Renal cortex interstitium (tissue), 15 donors: ENCODE measurements around the gene MRPL20. TPM values are rescaled to one million over a fixed set of nuclear protein-coding genes. Genes with fewer than 3 reads are reported as not detected.
"Not testable (repeated sequence)": the region's sequence is repeated elsewhere in the genome, so short reads cannot be mapped to it uniquely, and the experiment has no call there.

Experiments used
- DNase-seq, 11 donors: peaks; one replicate each; pipeline ENCODE4 v3.0.0-alpha.2; 2013; ENCODE audit warnings: low read depth in 9 of 11, low spot score in 4 of 11; ENCODE audit errors: extremely low read depth in 1 of 11
- long read RNA-seq, 16 experiments: transcript quantifications; one replicate each; lab custom pipeline, GENCODE V29; 2026
- polyA plus RNA-seq, 3 donors: library from polyadenylated mRNA; unstranded; fragments of 120-200 nt; gene quantifications; one replicate each; pipeline ENCODE4 v1.2.1, GENCODE V29; 2013; ENCODE audit not compliant: insufficient read length in 3 of 3

The MRPL20 gene
- 100 to 1,000 TPM; 115 to 120 (median 120) TPM for polyA plus RNA-seq
- long read RNA-seq, donor 1, transcript MRPL20-201 (4 exons, 721 nt), result major isoform, 67 of 83 reads
- long read RNA-seq, donor 1, partial matches to known transcripts, result 14 of 83 reads
- long read RNA-seq, donor 1, other reads (novel, unspliced or antisense), result 0 of 83 reads
- long read RNA-seq, donor 2, transcript MRPL20-201 (4 exons, 721 nt), result major isoform, 56 of 63 reads
- long read RNA-seq, donor 2, partial matches to known transcripts, result 7 of 63 reads
- long read RNA-seq, donor 2, other reads (novel, unspliced or antisense), result 0 of 63 reads
- long read RNA-seq, donor 3, transcript MRPL20-201 (4 exons, 721 nt), result major isoform, 106 of 119 reads
- long read RNA-seq, donor 3, partial matches to known transcripts, result 12 of 119 reads
- long read RNA-seq, donor 3, other reads (novel, unspliced or antisense), result 0 of 119 reads
- long read RNA-seq, donor 4, transcript MRPL20-201 (4 exons, 721 nt), result major isoform, 57 of 67 reads
- long read RNA-seq, donor 4, partial matches to known transcripts, result 7 of 67 reads
- long read RNA-seq, donor 4, other reads (novel, unspliced or antisense), result 0 of 67 reads
- long read RNA-seq, donor 5, result 0 reads
- long read RNA-seq, donor 6, transcript MRPL20-201 (4 exons, 721 nt), result major isoform, 50 of 76 reads
- long read RNA-seq, donor 6, partial matches to known transcripts, result 24 of 76 reads
- long read RNA-seq, donor 6, other reads (novel, unspliced or antisense), result 0 of 76 reads
- long read RNA-seq, donor 7, transcript MRPL20-201 (4 exons, 721 nt), result major isoform, 76 of 95 reads
- long read RNA-seq, donor 7, partial matches to known transcripts, result 19 of 95 reads
- long read RNA-seq, donor 7, other reads (novel, unspliced or antisense), result 0 of 95 reads
- long read RNA-seq, donor 8, transcript MRPL20-201 (4 exons, 721 nt), result major isoform, 149 of 198 reads
- long read RNA-seq, donor 8, partial matches to known transcripts, result 47 of 198 reads
- long read RNA-seq, donor 8, other reads (novel, unspliced or antisense), result 0 of 198 reads
- long read RNA-seq, donor 9, transcript MRPL20-201 (4 exons, 721 nt), result major isoform, 74 of 86 reads
- long read RNA-seq, donor 9, partial matches to known transcripts, result 11 of 86 reads
- long read RNA-seq, donor 9, other reads (novel, unspliced or antisense), result 0 of 86 reads
- long read RNA-seq, donor 10, transcript MRPL20-201 (4 exons, 721 nt), result major isoform, 77 of 86 reads
- long read RNA-seq, donor 10, partial matches to known transcripts, result 7 of 86 reads
- long read RNA-seq, donor 10, other reads (novel, unspliced or antisense), result 0 of 86 reads
- long read RNA-seq, donor 11, transcript MRPL20-201 (4 exons, 721 nt), result major isoform, 51 of 51 reads
- long read RNA-seq, donor 11, partial matches to known transcripts, result 0 of 51 reads
- long read RNA-seq, donor 11, other reads (novel, unspliced or antisense), result 0 of 51 reads
- long read RNA-seq, donor 12, transcript MRPL20-201 (4 exons, 721 nt), result major isoform, 28 of 28 reads
- long read RNA-seq, donor 12, partial matches to known transcripts, result 0 of 28 reads
- long read RNA-seq, donor 12, other reads (novel, unspliced or antisense), result 0 of 28 reads
- long read RNA-seq, donor 13, transcript MRPL20-201 (4 exons, 721 nt), result major isoform, 122 of 152 reads
- long read RNA-seq, donor 13, partial matches to known transcripts, result 29 of 152 reads
- long read RNA-seq, donor 13, other reads (novel, unspliced or antisense), result 0 of 152 reads
- long read RNA-seq, donor 14, transcript MRPL20-201 (4 exons, 721 nt), result major isoform, 59 of 61 reads
- long read RNA-seq, donor 14, partial matches to known transcripts, result 0 of 61 reads
- long read RNA-seq, donor 14, other reads (novel, unspliced or antisense), result 0 of 61 reads
- long read RNA-seq, donor 15, transcript MRPL20-201 (4 exons, 721 nt), result major isoform, 26 of 26 reads
- long read RNA-seq, donor 15, partial matches to known transcripts, result 0 of 26 reads
- long read RNA-seq, donor 15, other reads (novel, unspliced or antisense), result 0 of 26 reads
- long read RNA-seq, donor 16, transcript MRPL20-203 (3 exons, 1,049 nt), result minor isoform, 7 of 199 reads
- long read RNA-seq, donor 16, transcript MRPL20-201 (4 exons, 721 nt), result major isoform, 154 of 199 reads
- long read RNA-seq, donor 16, partial matches to known transcripts, result 30 of 199 reads
- long read RNA-seq, donor 16, other reads (novel, unspliced or antisense), result 7 of 199 reads

DNA sequence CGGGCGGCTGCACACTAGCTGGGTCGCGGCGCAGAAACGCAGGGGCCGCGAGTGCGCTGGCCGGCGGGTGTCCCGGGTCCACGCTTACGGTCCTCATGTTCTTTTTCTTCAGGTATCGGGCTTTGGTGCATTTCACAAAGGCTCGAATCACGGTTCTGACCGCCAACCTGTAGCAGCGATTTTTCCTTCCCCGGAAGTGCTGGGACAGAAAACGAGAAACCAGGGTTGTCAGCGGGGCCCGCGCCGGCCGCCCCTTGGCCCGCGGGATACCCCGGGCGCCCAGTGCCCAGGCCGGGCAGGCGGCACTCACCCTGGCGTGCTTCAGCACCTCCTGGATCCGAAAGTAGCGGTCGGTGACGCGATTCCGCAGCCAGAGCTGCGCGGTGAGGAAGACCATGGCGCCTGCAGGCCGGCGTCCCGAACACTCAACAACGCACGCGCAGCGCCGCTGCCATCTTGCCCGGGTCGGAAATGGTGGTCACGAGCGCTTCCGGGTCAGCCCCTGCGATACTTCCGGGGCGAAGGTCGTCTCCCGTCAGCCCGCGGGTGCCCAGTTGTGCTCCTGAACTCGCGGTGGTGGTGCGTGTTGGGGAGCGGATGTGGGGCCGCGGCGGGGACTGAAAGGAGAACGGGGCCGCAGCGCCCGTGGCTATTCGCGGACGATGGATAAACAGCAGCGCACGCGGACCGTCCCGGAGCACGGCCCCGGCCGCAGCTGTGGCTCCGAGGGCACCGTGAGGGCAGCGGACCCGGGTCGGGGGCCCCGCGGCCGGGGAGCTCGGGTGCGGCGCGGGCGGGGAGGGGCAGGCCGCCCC, at the start of gene MRPL20:
Gene MRPL20, minus strand, starts transcription at position 473 of the 815 bp plus-strand sequence. Its CDS starts 76 bp downstream, at position 397.
- peak; percentile 72 to 93 (median 90) for DNase-seq

DNA sequence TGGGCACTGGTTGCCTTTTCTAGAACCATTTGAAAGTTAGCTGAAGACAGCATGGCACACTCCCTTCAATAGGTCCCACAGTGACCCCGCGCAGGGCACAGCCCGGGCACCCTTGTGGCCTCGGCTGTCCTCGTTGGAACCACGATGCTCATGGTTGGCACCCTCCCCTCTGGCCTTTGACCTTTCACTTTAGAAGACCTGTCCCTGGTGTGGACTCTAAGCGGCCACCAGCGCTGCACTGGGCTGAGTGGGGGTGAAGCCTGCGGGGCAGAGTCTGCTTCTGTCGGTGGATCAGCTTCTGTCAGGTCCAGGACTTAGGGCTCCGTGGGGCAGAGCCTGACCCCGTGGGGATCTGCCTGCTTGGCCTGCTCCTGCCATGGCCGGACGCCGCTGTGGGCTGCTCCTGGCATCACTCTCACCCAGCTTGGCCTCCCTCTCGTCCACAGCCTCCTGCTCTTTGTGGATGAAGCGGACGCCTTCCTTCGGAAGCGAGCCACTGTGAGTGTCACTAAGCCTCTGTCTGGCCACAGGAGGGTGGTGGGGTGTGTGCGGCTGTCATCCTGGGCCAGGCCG, 49.7 kb upstream of the MRPL20 start:
- DNase-seq, result not testable (repeated sequence)

DNA sequence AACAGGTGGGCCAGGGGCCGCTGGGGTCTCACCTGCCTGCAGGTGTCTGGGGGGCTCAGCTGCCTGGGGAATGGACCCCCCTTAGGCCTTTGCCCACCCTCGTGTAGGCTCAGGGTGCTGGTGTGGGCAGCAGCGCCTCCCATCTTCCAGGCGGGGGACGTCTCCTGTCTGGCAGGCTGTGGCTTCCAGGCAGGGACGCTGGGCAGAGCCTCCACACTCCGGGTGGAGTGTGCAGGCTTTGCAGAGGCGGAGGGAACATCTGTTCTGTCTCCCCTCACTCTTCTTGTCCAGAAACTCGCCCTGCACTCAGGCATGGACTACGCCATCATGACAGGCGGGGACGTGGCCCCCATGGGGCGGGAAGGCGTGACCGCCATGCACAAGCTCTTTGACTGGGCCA, 48.8 kb upstream of the MRPL20 start:
- DNase-seq, result not testable (repeated sequence)

DNA sequence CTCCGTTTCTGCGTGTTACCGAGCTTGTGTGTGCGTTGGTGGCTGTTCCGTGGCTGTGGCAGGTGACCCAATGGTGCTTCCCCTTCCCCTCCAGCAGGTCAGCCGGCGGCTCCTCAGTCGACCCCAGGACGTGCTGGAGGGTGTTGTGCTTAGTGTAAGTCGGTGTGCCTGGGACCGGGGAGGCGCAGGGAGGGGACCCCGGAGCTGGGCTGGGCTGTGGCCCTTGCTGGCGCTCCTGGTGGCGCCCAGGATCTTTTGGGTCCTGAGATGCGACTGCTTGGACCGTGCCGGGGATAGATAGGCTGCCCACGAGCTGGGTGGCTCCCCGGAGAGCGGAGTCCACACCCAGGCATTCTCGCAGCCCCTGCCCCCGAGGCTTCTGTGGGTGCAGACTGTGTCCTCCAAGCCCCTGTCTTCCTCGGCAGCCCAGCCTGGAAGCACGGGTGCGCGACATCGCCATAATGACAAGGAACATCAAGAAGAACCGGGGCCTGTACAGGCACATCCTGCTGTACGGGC, 48.3 kb upstream of the MRPL20 start:
- DNase-seq, result no peak

- not testable (repeated sequence) for DNase-seq
Observed at GRCh38 chr1:1454286-1455056, 47.4 kb upstream of the MRPL20 start.

DNA sequence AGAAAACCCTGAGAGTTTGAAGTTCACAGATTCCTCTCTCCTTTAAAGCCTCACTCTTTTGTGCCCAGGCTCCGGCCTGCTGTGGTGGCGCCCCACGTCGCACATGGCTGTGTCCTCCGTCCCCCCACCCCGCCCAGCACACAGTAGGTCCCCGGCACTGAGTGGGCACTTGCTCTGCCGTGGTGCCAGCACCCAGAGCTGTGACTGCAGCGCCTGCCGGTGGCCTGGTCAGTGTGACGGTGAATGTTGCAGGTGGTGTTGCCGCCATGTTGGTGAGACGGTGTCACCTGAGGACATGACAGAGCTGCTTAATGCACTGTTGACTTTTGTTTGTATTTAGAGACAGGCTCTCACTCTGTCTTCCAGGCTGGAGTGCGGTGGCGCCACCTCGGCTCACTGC, 45.8 kb upstream of the MRPL20 start:
- DNase-seq, result no peak

DNA sequence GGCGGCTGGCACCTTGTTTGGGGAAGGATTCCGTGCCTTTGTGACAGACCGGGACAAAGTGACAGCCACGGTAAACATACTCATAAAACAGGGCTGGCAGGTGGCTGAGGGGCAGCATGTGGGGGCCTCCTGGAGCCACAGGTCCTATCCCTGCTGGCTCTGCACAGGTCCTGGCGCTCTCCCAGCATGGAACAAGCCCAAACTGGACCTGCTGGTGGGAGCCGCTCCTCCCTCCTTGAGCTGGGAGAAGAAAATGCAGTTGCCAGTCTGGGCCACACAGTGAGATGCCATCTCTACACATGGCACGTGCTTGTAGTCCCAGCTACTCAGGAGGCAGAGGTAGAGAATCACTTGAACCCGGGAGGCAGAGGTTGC, 45.3 kb upstream of the MRPL20 start:
- not testable (repeated sequence) for DNase-seq

- DNase-seq, result no peak
Observed at GRCh38 chr1:1451696-1452364, 44.7 kb upstream of the MRPL20 start.

DNA sequence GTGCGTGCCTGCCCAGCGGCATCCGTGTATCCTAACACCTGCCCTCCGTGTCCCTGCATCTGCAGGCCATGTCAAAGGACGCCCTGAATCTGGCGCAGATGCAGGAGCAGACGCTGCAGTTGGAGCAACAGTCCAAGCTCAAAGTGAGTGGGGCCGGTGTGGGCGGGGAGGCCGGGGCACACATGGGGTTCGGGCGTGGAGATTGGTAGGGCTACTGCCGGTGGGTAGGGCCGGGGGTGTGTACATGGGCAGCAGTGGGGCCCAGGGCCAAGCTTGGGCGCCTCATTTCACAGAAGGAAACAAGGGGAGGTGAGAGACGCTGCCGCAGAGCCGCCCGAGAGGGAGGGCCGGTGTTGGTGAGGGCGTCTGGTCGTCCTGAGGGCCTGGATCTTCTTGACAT, 43.5 kb upstream of the MRPL20 start:
- DNase-seq, result not testable (repeated sequence)

GRCh38 chr1:1449099-1449739, 42.1 kb upstream of the MRPL20 start, which contains the start of gene ATAD3C:
ATAD3C (plus strand) TSS chr1:1449689; CDS start chr1:1450684, 995 bp downstream.
- DNase-seq, result no peak

GRCh38 chr1:1446631-1447030, 39.5 kb upstream of the MRPL20 start:
- not testable (repeated sequence) for DNase-seq

DNA sequence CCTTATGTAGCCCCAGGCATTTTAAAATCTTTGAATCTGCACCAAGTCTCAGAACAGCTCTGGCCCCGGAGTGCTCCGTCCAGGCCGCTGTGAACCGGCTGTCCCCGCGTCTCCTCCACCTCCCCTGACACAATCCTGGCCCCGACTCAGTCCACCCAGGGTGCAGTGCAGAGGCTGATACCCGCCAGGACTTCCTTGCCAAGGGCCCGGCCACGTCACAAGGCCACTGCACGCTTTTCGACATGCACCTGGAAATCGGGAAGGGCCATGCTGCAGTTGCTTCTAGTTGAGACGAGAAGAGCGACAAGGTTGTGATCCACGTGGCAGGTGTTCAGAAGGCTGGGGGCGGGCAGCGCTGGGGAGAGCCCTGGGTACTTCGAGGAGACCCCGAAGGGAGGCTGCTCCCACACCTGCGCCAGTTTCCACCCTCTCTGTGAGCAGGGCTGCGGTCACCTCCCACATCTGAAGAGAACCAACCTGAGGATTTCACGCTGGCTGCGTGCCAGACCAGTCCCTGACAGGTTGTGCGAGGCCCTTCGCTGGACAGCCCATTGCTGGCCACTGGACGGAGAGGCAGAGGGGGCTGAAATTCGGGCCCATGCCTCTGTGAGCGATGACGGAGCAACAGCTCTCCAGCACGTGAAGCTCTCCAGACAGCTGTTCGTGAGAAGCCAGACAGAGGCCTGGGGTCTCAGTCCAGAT, 35.1 kb upstream of the MRPL20 start:
- no peak for DNase-seq

DNA sequence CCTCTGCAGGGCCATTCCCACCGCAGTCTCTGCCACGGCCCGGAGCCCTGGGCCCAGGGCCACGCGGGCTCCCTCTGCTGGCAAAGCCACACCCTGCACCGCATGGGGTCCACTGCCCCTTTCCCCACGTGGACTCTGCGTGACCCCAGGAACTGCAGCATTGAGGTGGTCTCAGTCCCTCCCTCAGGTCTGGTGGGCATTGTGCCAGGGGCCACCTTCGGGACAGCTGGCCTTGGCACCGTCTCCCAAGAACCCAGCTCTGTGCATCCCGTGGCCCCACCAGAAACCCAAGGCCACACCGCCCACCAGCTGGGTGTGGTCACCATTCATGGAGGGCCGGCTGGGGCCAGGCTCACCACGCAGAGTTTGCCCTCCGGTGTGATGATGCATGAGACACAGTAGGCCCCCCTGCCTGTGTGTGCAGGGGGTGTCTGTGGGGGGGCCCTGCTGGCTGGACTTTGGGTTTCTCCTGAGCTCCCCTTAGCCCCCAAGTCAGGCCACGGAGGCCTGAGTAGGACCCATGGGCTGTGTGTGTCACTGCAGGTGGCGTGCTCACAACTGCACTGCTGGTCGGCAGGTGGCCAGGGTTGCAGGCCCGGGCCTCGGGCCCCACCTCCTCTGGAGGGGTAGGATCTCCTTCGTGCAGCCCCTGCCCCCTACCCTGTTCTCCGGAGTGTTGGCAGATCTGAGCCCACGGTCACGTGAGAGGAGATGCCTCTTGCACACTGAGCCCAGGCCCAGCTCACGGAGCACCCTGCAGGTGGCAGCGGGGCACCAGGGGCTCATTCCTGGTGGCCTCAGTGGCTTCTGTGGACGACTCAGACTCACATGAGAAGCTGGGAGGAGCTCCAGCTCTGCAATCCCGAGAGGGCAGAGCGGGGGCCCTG, 34.2 kb upstream of the MRPL20 start:
- DNase-seq, result no peak
